Eye (tissue), 1 donor: ENCODE data around the gene CDC45.
"Not testable (repeated sequence)": the region's sequence is repeated elsewhere in the genome, so short reads cannot be mapped to it uniquely, and the experiment has no call there.

Experiments used
- DNase-seq: peaks from one replicate; pipeline ENCODE4 v3.0.0-alpha.2; 2015

CDC45 gene

GRCh38 chr22:19518635-19519034, 38.9 kb downstream of the CDC45 start:
- no peak for DNase-seq

- DNase-seq = no peak
Observed at GRCh38 chr22:19519041-19519926, 39.6 kb downstream of the CDC45 start.

- no peak for DNase-seq
Observed at GRCh38 chr22:19520007-19520406, 40.3 kb downstream of the CDC45 start.

DNA sequence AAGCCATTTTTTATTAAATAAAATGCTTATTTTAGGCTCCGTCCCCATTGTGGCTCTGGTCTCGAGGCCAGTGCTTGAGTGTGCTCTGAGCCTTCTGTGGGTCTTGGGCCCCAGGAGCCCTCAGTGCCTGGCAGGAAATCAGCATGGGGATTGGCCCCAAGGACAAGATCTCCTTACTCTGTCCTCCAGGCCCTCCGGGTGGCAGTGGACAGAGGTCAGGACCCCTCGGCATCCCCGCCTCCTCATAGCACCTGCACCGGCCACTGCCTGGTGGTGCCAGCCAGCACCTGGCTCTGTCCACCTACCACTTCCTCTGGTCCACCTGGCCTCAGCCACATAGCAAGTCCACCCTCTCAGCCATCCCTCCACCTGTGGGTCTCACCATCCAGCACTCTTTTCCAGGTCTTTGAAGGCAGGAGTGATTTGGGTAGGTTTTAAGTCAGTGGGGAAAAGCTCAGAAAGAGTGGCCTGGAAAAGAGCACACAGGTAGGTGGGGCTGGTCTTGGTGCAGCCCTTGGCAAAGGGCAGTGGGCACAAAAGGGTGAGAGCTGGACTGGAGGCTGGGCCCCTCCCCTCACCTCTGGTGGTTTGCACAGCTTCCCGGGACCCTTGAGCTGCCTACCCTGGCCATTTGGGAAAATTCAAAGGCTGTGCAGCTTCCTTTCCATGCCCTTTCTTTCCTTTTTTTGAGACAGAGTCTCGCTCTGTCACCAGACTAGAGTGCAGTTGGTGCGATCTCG, 41.0 kb downstream of the CDC45 start:
- no peak for DNase-seq

- no peak for DNase-seq
Observed at GRCh38 chr22:19522190-19522880, 42.6 kb downstream of the CDC45 start.

GRCh38 chr22:19522881-19523239, 43.1 kb downstream of the CDC45 start:
- DNase-seq = no peak

- DNase-seq = peak; percentile 68
Observed at GRCh38 chr22:19523240-19524169, 43.8 kb downstream of the CDC45 start.

- DNase-seq = peak; percentile 80
Observed at GRCh38 chr22:19524170-19525115, 44.7 kb downstream of the CDC45 start, which contains the start of gene CLDN5. Gene CLDN5, minus strand, starts transcription at chr22:19524410. Its CDS starts 155 bp downstream, at chr22:19524255.

DNA sequence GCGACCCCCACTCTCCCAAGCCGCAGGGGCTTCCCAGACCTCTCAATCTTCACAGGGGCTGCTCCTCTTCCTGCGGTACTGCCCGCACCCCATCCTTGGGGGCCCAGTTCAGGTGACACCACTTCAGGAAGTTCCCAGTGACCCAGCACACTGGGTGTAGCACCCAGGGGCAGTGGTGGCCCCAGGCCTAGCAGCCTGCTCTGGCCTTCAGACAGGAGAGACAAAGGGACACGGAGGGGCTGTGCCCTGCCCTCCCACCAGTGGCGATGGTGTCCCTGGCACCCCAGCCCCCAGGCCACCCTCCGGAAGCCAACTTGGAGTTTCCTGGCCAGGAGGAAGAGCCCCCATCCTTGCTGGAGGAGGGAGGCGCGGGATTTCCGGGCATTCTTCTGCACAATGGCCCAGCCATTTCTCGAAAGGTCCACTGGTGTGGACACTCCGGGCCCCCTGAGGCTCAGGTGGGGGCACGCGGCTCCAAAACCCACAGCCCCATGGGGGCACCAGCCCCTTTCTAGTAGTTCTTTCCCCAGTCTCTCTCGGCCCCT, 45.5 kb downstream of the CDC45 start:
- no peak for DNase-seq

- DNase-seq = no peak
Observed at GRCh38 chr22:19525666-19526065, 45.9 kb downstream of the CDC45 start.

DNA sequence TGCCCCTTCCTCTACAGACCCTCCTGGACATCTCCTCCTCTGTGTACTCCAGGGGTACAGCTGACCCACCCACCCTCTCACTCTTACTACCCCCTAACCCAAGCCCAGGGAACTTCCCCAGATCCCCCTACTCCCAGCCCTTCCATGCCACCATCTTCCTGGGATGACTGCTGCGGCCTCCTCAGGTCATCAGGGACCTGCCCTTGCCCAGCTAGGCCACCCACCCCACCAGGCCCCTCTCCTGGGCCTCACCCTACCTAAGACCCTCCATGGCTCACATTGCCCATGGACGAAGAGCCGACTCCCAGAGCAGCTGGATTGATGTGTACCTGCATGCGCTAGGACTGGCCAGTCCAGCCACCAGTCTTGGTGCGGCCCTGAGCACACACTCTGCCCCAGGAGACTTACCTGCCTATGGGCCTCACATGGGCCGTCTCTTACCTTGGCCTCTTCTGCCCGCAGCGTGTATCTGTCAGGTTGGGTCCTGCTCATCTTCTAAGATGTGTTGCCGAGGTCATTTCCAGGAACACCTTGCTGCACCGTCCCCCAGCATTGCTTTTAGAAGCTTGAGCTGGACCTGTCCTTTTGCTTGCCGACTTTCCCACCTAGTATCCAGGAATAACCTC, 46.5 kb downstream of the CDC45 start:
- no peak for DNase-seq

DNA sequence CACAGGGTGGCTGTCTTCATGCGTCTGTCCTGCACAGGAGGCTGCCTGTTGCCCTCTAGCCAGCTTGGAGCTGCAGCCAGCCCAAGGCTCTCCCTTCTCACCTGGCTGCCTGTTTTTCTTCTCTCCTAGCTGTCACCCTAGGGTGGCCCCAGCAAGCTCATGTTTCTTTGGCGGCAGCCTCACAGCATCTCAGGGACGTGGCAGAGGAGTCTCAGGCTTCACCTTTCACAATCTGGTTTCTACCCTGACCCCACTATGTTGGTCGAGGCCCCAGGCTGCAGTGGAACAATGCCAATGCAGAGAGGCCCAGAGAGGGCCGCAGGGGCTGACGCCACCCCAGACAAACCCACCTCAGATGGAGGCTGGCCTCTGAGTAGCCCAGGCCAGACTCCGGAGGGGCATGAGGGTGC, 47.0 kb downstream of the CDC45 start:
- DNase-seq = no peak

DNA sequence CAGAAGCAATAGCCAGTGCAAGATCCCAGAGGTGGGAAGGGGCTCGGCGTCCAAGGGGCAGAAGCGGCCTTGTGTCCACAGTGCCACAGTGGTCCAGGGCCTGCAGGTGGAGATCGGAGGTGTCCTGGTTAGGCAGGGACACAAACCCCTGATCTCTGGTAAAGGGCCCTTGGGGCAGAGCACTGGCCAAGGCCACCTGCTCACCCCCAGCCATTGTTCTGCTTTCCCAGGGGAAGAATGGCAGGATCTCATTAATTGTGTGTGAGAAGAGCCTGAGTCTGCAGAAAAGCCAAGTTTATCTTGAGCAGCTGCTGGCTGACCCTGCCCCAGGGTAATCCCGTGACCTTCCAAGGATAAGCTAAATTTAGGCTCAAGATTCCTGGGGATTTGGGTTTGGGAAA, 47.6 kb downstream of the CDC45 start:
- peak; percentile 44 for DNase-seq

DNA sequence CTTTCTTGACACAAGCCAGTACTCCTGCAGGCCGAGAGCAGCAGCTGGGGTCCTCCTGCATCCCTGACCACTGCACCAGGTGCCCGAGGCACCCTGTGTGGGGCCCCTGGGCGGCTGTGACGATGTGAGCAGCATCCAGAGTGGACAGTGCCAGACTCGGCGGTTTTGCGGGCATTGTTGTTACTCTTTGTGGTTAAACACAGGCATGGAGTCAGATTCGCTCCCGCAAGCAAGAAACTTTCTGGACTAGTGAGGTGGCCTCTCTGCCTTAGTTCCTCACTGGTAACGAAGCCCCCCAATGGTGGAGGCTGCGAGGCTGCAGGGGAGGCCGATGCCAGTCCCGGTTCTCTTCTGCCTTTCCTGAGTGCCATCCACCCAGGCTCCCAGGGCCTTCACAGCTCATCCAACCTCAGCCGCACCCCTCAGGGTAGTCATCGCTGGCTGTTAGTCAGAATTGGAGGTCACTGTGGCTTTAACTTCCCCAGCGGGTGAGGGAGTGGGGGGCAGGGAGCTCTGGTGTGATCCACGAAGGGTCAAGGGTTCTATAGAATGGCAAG, 48.2 kb downstream of the CDC45 start:
- DNase-seq = no peak

- DNase-seq = no peak
Observed at GRCh38 chr22:19529811-19530210, 50.1 kb downstream of the CDC45 start.

- no peak for DNase-seq
Observed at GRCh38 chr22:19530751-19531150, 51.0 kb downstream of the CDC45 start.

DNA sequence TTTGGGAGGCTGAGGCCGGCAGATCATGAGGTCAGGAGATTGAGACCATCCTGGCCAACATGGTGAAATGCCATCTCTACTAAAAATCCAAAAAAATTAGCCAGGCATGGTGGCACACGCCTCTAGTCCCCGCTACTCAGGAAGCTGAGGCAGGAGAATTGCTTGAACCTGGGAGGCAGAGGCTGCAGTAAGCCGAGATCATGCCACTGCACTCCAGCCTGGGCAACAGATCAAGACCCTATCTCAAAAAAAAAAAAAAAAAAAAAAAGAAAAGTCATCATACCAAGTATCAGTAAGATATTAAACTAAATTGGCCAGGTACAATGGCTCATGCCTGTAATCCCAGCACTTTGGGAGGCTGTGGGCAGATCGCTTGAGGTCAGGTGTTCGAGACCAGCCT, 51.6 kb downstream of the CDC45 start:
- DNase-seq = not testable (repeated sequence)

DNA sequence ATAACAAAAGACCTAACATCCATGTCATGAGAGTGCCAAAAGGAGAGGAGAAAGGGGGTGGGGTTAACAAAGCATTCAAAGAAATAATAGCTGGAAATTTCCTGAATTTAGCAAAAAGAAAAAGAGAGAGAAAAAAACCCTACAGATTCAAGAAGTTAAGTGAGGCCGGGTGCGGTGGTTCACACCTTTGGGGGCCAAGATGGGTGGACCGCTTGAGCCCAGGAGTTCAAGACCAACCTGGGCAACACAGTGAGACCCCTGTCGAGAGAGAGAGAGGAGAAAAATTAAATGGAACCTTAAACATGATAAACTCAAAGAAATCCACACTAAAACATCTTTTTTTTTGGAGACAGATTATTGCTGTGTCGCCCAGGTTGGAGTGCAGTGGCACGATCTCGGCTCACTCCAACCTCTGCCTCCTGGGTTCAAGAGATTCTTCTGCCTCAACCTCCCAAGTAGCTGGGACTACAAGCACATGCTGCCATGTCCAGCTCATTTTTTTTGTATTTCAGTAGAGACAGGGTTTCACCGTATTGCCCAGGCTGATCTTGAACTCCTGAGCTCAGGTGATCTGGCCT, 53.4 kb downstream of the CDC45 start:
- DNase-seq = no peak

- no peak for DNase-seq
Observed at GRCh38 chr22:19533857-19534256, 54.1 kb downstream of the CDC45 start.

DNA sequence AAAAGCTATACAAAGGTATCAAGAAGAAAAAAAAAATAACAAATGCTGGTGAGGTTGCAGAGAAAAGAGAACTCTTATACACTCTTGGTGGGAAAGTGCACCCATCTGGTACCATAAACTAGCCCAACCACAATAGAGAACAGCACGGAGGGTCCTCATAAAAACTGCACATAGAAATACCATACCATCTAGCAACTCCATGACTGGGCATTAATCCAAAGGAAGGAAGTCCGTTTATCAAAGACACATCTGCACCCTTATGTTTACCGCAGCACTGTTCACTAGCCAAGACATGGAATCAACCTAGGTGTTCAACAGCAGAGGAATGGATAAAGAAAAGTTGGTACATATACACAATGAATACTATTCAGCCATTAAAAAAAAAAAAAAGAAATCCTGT, 55.3 kb downstream of the CDC45 start:
- no peak for DNase-seq
